ENCODE results near the gene KYNU.

Gene KYNU

GRCh38 chr2:142961202-142961601 is 83.7 kb downstream of the KYNU start:
- no peak for DNase-seq (ENCODE audit: low read depth in 2 of 2)

GRCh38 chr2:142965443-142965842 is 88.0 kb downstream of the KYNU start:
- DNase-seq (ENCODE audit: low read depth in 2 of 2) = no peak

- DNase-seq (ENCODE audit: low read depth in 2 of 2) = no peak
Observed at GRCh38 chr2:142966284-142966683, 88.8 kb downstream of the KYNU start.

- DNase-seq (ENCODE audit: low read depth in 2 of 2) = no peak
Observed at GRCh38 chr2:142967060-142967459, 89.6 kb downstream of the KYNU start.

- DNase-seq (ENCODE audit: low read depth in 2 of 2) = no peak
Observed at GRCh38 chr2:142973160-142973821, 95.8 kb downstream of the KYNU start.

GRCh38 chr2:142973822-142974207 is 96.4 kb downstream of the KYNU start:
- no peak for DNase-seq (ENCODE audit: low read depth in 2 of 2)

GRCh38 chr2:142974288-142975024 is 97.0 kb downstream of the KYNU start:
- no peak for DNase-seq (ENCODE audit: low read depth in 2 of 2)

GRCh38 chr2:142975239-142975638 is 97.8 kb downstream of the KYNU start:
- no peak for DNase-seq (ENCODE audit: low read depth in 2 of 2)

- DNase-seq (ENCODE audit: low read depth in 2 of 2) = no peak
Observed at GRCh38 chr2:142980246-142981068, 103.0 kb downstream of the KYNU start.

GRCh38 chr2:142981069-142981378 is 103.6 kb downstream of the KYNU start:
- DNase-seq (ENCODE audit: low read depth in 2 of 2) = no peak

GRCh38 chr2:142981756-142982155 is 104.3 kb downstream of the KYNU start:
- no peak for DNase-seq (ENCODE audit: low read depth in 2 of 2)

GRCh38 chr2:142983174-142983573 is 105.7 kb downstream of the KYNU start:
- no peak for DNase-seq (ENCODE audit: low read depth in 2 of 2)

GRCh38 chr2:142984657-142985056 is 107.2 kb downstream of the KYNU start:
- no peak for DNase-seq (ENCODE audit: low read depth in 2 of 2)

GRCh38 chr2:142987044-142987443 is 109.6 kb downstream of the KYNU start:
- DNase-seq (ENCODE audit: low read depth in 2 of 2) = no peak

- no peak for DNase-seq (ENCODE audit: low read depth in 2 of 2)
Observed at GRCh38 chr2:142989273-142990204, 112.1 kb downstream of the KYNU start.

- no peak for DNase-seq (ENCODE audit: low read depth in 2 of 2)
Observed at GRCh38 chr2:142991295-142991694, 113.8 kb downstream of the KYNU start.

- no peak for DNase-seq (ENCODE audit: low read depth in 2 of 2)
Observed at GRCh38 chr2:142992840-142993239, 115.4 kb downstream of the KYNU start.

- no peak for DNase-seq (ENCODE audit: low read depth in 2 of 2)
Observed at GRCh38 chr2:142993771-142994170, 116.3 kb downstream of the KYNU start.

- DNase-seq (ENCODE audit: low read depth in 2 of 2) = no peak
Observed at GRCh38 chr2:142994665-142995064, 117.2 kb downstream of the KYNU start.

GRCh38 chr2:142997231-142997630 is 119.8 kb downstream of the KYNU start:
- DNase-seq (ENCODE audit: low read depth in 2 of 2) = no peak

GRCh38 chr2:143000599-143000998 is 123.1 kb downstream of the KYNU start:
- DNase-seq (ENCODE audit: low read depth in 2 of 2) = no peak

GRCh38 chr2:143001501-143001900 is 124.0 kb downstream of the KYNU start:
- no peak for DNase-seq (ENCODE audit: low read depth in 2 of 2)
